NCI-H146 (cell line): ENCODE data around the gene CD59.
"Not testable (repeated sequence)": the region's sequence is repeated elsewhere in the genome, so short reads cannot be mapped to it uniquely, and the experiment has no call there.

Experiments used
- DNase-seq: peaks from one replicate; lab custom pipeline; 2025; lab: John Stamatoyannopoulos, UW

CD59 gene

GRCh38 chr11:33665350-33666106, 70.7 kb downstream of the CD59 start:
- no peak for DNase-seq

- DNase-seq: no peak
Measured at GRCh38 chr11:33664827-33665226, 71.4 kb downstream of the CD59 start.

- no peak for DNase-seq
Measured at GRCh38 chr11:33664166-33664565, 72.1 kb downstream of the CD59 start.

- DNase-seq: no peak
Measured at GRCh38 chr11:33663121-33663520, 73.1 kb downstream of the CD59 start.

- not testable (repeated sequence) for DNase-seq
Measured at GRCh38 chr11:33661526-33661925, 74.7 kb downstream of the CD59 start.

- no peak for DNase-seq
Measured at GRCh38 chr11:33660962-33661361, 75.3 kb downstream of the CD59 start.

GRCh38 chr11:33659370-33660139, 76.7 kb downstream of the CD59 start:
- no peak for DNase-seq

- DNase-seq: peak; percentile 64
Measured at GRCh38 chr11:33658195-33658900, 77.9 kb downstream of the CD59 start.

- peak; percentile 70 for DNase-seq
Measured at GRCh38 chr11:33657757-33658156, 78.5 kb downstream of the CD59 start.

- DNase-seq: no peak
Measured at GRCh38 chr11:33656768-33657167, 79.5 kb downstream of the CD59 start.

GRCh38 chr11:33655842-33656600, 80.2 kb downstream of the CD59 start:
- DNase-seq: no peak

GRCh38 chr11:33654594-33654993, 81.6 kb downstream of the CD59 start:
- DNase-seq: no peak
